ENCODE results near the gene ABCC1.

DNA sequence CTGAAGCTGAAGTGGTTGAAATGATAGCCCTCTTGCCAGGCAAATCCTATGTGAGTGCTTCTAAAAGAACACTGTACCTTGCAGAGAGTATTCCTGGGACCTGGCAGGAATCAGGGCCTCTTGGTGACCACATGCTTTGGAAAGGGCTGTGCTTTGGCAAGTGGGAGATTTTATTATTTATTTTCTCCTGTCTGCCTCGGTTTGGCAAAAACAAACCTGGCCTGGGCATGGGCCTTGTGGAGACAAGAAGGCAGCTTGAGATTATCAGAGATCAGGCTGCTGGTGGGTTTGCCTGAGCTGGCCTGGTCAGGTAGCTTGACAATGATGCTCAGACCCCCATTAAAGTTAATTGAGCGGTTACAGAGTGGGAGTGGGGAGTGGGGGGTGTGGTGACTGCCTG is 24.6 kb downstream of the ABCC1 start:
- TF ChIP-seq CTCF (conservative IDR thresholded peaks at IDR 0.05; ENCODE audit: low read length), result no peak
- no peak for TF ChIP-seq EZH2phosphoT487 (IDR thresholded peaks at IDR 0.05; ENCODE audit: borderline replicate concordance)

All from Loucy (cell line).